Motor neuron (in vitro differentiated cells): ENCODE measurements around the gene CA7. TPM values are rescaled to one million over a fixed set of nuclear protein-coding genes. Genes with fewer than 3 reads are reported as not detected.
A peak's percentile ranks its signal among the peaks of the same experiment; 100 is the strongest.

Source experiments
- ATAC-seq, 8 experiments: fragments of 200-7000 bp; cut with Tn5 transposase; replicated peaks in 6 of 8; 2 replicates each; pipeline ENCODE4 v1.8.0; 2021; ENCODE audit warnings: mild to moderate bottlenecking in 8 of 8, moderate library complexity in 8 of 8
- H3K27ac ChIP-seq, 2 donors: fragments of 250-450 bp; sonication (Bioruptor Pico); 2 replicates each; pipeline ENCODE4 v1.9.0; 2021; ENCODE audit warnings: antibody characterized with exemption in 2 of 2, mild to moderate bottlenecking in 2 of 2, moderate library complexity in 1 of 2
- H3K4me1 ChIP-seq, 2 donors: fragments of 250-450 bp; sonication (Bioruptor Pico); replicated peaks in 1 of 2; 2 replicates each; pipeline ENCODE4 v1.6.1; 2021; ENCODE audit warnings: antibody characterized with exemption in 2 of 2, mild to moderate bottlenecking in 2 of 2, moderate library complexity in 1 of 2
- H3K4me3 ChIP-seq, 5 donors: fragments of 250-450 bp; sonication (Bioruptor Pico); 2 replicates each; pipeline ENCODE4 v1.9.0; 2021; ENCODE audit warnings: antibody characterized with exemption in 5 of 5, mild to moderate bottlenecking in 5 of 5, moderate library complexity in 4 of 5
- WGBS, 10 experiments: fragments of 450-650 bp; shearing (Covaris generic); methylation state at CpG; one replicate each; pipeline ENCODE4 v1.0.0; 2022; 5-methylcytosine and 5-hydroxymethylcytosine counted together
- in situ Hi-C, 9 experiments: fragments of 400-800 bp; cut with MboI; loops; one replicate each; pipeline ENCODE4 v1.15.0; 2021; ENCODE audit warnings: low sequenced_read_pairs in 9 of 9, low pct_unique_long_range_greater_than_20kb in 2 of 9; ENCODE audit not compliant: unreplicated experiment in 9 of 9
- total RNA-seq, 8 experiments: library from RNA; unstranded; fragments of 300-600 nt; gene quantifications; 2 replicates each; pipeline versions ENCODE4 v1.2.3 to v1.2.4, GENCODE V29; 2022

Gene CA7
- total RNA-seq, 8 experiments from 2014 or later, result 0.20 to 2.6 (median 0.42) TPM; not detected in 4

DNA sequence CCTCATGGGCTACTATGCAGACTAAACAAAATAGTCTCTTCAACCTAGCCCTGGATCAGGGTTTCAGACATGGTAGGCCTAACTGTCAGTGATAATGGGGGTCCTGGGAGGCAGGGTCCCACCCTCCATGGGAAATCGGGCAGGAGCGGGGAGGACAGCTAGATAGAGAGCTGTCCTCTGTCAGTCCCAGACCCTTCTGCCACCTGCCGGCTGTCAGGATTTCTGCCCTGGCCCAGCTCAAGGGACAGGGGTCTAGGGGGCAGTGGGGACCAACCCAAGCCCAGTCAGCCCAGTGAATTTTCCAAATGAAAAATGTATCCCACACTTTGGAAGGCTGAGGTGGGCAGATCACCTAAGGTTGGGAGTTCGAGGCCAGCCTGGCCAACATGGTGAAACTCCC lies 5.3 kb downstream of the CA7 start:
- Histone ChIP-seq H3K27ac (no peak overlapping the region), H3K4me1 (no peaks in the 10 kb centered on the region), H3K4me3 (no peak overlapping the region)
- no peak for ATAC-seq
- in situ Hi-C loops, result no loop called here
- WGBS, 10 experiments, result 83 to 90% methylated on average over 1 to 2 of the region's 4 CpGs; no CpG with 5 or more reads in 8 of the 10 experiments

DNA sequence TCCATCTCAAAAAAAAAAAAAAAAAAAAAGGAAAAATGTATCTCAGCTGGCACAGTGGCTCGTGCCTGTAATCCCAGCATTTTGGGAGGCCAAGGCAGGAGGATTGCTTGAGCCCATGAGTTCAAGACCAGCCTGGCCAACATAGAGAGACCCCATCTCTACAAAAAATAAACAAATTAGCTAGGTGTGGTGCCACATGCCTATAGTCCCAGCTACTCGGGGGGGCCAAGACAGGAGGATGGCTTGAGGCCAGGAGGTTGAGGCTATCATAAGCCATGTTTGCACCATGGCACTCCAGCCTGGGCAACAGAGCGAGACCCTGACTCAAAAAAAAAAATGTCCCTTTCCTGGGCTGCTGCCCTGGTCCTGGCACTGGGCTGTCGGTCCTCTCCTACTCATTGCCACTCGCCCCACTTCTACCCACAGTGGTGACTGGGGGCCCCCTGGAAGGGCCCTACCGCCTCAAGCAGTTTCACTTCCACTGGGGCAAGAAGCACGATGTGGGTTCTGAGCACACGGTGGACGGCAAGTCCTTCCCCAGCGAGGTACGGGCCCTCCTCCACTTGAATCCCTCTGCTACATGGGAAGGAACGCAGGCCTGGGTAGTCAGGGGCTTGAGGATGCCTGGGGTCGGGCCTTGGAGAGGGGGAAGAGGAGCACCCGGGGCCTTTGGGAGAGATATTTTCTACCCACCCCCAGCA lies 6.1 kb downstream of the CA7 start:
- in situ Hi-C loops, result loop anchor here in 5 of 9 experiments (25.0 kb wide), 2 partner anchors 238 to 438 kb away; partner anchors contain the start of gene CMTM3 (in 1 of the 5)
- WGBS, 10 experiments, result 70 to 100% (median 80%) methylated on average over 1 to 2 of the region's 14 CpGs; no CpG with 5 or more reads in 5 of the 10 experiments
- no peak for ATAC-seq
- no peak overlapping the region for H3K4me3 ChIP-seq
- no peaks in the 10 kb centered on the region for H3K4me1 ChIP-seq
- H3K27ac ChIP-seq, result no peak overlapping the region

DNA sequence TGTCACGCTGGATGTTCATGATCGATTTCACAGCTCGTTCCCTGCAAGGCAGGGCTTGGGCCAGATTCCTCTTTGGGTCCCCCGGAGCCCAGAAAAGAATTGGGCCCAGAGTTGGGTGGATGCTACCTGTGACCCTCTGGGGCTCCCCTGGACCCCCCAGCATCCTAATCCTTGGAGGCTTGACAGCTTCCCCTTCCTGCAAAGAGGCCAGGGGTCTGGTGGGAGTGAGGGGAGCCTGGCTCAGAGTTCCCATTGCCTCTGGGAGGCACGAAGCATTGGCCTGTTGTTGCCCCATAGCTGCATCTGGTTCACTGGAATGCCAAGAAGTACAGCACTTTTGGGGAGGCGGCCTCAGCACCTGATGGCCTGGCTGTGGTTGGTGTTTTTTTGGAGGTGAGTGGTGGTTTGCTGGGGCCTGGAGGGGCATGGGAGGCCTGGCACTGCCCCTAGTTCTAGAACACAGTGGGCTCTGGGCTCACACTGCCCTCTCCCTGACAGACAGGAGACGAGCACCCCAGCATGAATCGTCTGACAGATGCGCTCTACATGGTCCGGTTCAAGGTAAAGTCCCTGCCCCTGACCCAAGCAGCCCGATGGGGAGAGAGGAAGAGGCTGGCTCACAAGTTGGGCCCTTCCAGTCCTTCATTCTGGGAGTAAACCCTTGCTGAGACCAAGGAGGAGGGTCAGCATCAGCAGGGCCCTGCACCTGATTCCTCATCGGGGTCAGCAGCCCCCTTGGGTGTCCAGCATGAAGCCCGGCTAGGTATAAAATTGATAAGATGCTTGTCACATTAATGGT lies 7.2 kb downstream of the CA7 start:
- no peaks in the 10 kb centered on the region for H3K4me1 ChIP-seq
- H3K4me3 ChIP-seq, result no peak overlapping the region
- WGBS, 10 experiments, result 55 to 87% (median 75%) methylated on average over 3 to 9 of the region's 13 CpGs; no CpG with 5 or more reads in 2 of the 10 experiments
- ATAC-seq, result no peak
- no peak overlapping the region for H3K27ac ChIP-seq
- in situ Hi-C loops, result loop anchor here in 5 of 9 experiments (25.0 kb wide), 2 partner anchors 239 to 439 kb away; partner anchors contain the start of gene CMTM3 (in 1 of the 5)

DNA sequence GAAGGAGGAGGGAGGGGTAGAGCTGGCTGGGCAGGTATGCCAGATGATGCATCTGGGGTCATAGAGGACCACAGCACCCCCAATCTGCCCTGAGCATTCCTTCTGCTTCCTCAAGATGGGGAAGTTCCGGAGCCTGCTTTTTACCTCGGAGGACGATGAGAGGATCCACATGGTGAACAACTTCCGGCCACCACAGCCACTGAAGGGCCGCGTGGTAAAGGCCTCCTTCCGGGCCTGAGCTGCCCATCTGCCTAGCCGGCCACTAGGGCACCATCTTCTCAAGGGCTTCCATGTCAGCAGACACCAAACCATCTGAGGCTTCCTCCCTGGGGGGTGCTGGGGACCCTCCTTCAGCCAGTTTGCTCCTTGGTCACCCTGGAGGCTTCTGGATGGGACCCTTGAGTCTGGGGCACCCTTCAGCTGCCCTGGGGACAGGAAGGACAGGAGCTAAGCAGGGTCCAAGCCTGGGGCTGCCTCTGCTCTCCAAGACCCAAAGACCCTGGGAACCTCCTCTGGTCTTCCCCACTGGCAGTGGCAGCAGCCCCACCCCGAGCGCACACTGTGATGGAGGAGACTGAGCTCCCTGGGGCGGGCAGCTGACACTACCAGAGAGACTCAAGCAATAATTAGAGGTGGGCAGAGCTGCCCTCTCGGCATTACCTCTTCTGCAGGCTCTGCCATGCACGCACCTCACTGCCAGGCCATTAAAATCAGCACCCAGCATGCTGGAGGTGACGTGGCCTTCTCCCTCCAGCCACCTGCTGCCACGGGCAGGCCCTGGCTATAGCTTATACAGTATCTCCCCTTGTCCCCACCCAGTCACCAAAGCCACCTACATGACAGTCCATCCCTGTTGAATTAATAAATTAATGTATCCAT lies 9.3 kb downstream of the CA7 start:
- no peak overlapping the region for H3K27ac ChIP-seq
- no peaks in the 10 kb centered on the region for H3K4me1 ChIP-seq
- 60 to 94% (median 83%) methylated on average over 1 to 6 of the region's 15 CpGs; no CpG with 5 or more reads in 5 of the 10 experiments for WGBS, 10 experiments
- no peak for ATAC-seq
- in situ Hi-C loops, result loop anchor here in 5 of 9 experiments (25.0 kb wide), 2 partner anchors 241 to 441 kb away; partner anchors contain the start of gene CMTM3 (in 1 of the 5)
- no peak overlapping the region for H3K4me3 ChIP-seq

DNA sequence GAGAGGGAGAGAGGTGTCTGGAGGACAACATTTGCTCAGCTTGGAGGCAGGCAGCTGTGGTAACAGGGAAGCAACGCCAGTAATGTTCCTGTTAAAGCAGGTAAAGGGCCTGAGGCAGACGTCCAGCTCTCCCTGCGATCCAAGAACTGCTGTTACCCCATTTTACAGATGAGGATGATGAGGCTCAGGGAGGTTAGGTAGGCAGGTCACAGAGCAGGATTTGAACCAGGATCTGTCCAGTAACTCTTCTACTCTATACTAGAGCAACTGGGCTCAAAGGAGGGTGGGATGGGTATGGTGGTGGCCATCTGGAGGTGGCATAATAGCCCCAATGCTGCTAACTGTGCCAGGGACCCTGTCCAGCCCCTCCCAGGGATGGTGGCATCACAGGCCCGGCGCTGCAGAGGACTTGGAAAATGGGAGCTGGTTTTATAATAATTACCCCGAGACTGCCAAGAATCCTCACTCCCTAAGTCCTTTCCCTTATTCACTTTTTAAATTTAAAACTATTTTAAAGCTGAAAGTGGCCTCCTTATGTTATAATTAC lies 12.0 kb downstream of the CA7 start:
- in situ Hi-C loops, result loop anchor here in 5 of 9 experiments (25.0 kb wide), 2 partner anchors 244 to 444 kb away; partner anchors contain the start of gene CMTM3 (in 1 of the 5)
- no peaks in the 10 kb centered on the region for H3K4me1 ChIP-seq
- ATAC-seq, result no peak
- WGBS, 10 experiments, result 62 to 100% (median 78%) methylated on average over 1 to 5 of the region's 6 CpGs; no CpG with 5 or more reads in 4 of the 10 experiments
- H3K4me3 ChIP-seq, result no peak overlapping the region
- no peak overlapping the region for H3K27ac ChIP-seq

DNA sequence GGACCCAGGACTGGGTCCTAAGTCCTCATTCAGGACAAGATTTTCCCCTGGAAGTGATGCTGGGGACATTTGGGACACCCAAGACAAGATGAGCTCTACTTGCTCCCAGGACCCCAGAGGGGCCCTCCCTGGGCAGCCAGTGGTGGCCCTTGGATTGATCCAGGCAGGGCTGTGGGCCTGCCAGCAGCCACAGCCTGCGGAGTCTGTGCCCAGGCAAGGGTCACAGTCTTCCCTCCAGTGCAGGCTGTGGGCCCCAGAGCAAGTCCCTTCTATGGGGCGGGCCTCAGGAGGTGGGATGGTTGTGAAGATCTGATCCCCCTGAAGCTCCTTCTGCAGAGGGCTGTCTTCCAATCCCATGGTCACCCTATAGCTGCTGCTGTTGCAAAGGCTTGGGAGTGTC lies 12.6 kb downstream of the CA7 start:
- Histone ChIP-seq H3K27ac (no peak overlapping the region), H3K4me3 (no peak overlapping the region), H3K4me1 (no peaks in the 10 kb centered on the region)
- no peak for ATAC-seq
- WGBS, 10 experiments, result 57 to 88% (median 76%) methylated on average over 1 to 2 of the region's 2 CpGs; no CpG with 5 or more reads in 6 of the 10 experiments
- in situ Hi-C loops, result loop anchor here in 5 of 9 experiments (25.0 kb wide), 2 partner anchors 244 to 444 kb away; partner anchors contain the start of gene CMTM3 (in 1 of the 5)

DNA sequence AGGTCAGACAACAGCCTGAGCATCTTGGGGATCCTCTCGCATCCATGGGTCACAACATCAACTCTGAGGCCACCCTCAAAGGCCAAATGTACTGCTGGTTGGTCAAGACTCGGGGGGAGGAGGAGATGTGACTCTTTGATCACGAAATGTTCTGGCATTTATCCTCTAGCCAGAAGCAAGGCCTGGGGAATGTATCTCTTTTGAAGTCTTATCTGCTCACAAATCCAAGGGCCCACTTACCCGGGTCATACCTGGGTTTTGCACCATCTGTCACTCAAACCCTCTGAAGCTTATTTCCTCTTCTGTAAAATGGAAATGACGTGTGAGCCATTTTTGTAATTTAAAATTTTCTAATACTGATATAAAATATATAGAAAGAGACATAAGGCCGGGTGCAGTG lies 13.2 kb downstream of the CA7 start:
- no peak for ATAC-seq
- no peaks in the 10 kb centered on the region for H3K4me1 ChIP-seq
- no peak overlapping the region for H3K4me3 ChIP-seq
- in situ Hi-C loops, result loop anchor here in 5 of 9 experiments (25.0 kb wide), 2 partner anchors 245 to 445 kb away; partner anchors contain the start of gene CMTM3 (in 1 of the 5)
- no peak overlapping the region for H3K27ac ChIP-seq
- WGBS, 10 experiments, result 37 to 80% (median 59%) methylated on average over 1 to 4 of the region's 6 CpGs; no CpG with 5 or more reads in 2 of the 10 experiments

DNA sequence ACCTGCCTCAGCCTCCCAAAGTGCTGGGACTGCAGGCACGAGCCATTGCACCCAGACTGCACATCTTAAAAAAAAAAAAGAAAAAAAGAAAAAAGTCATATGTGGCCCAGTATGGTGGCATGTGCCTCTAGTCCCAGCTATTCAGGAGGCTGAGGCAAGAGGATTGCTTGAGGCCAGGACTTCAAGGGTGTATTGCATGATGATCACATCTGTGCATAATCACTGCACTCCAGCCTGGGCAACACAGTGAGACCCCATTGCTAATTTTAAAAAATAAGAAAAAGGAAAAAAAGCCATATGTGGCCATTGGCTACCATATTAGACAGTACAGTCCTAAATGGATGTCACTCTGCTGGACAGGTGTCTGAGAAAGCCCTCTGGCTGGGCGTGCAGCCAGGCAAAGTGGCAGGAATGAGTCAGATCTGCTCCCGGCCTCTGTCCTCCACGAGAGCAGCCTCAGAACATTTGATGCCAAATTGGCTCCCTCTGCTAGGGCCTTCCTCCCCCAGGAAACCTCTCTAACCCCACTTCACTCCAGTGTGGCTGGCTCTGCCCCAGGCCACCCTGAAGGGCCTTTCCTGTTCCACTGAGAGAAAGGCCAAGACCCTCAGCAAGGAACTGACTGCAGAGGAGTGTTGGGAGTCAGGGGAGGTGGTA lies 14.7 kb downstream of the CA7 start:
- ATAC-seq, result peak in 1 of 8 experiments; percentile 39
- Histone ChIP-seq H3K27ac (no peak overlapping the region), H3K4me3 (no peak overlapping the region), H3K4me1 (no peaks in the 10 kb centered on the region)
- in situ Hi-C loops, result loop anchor here in 5 of 9 experiments (25.0 kb wide), 2 partner anchors 247 to 447 kb away; partner anchors contain the start of gene CMTM3 (in 1 of the 5)
- 0 to 86% (median 67%) methylated on average over 1 to 4 of the region's 4 CpGs; no CpG with 5 or more reads in 3 of the 10 experiments for WGBS, 10 experiments

DNA sequence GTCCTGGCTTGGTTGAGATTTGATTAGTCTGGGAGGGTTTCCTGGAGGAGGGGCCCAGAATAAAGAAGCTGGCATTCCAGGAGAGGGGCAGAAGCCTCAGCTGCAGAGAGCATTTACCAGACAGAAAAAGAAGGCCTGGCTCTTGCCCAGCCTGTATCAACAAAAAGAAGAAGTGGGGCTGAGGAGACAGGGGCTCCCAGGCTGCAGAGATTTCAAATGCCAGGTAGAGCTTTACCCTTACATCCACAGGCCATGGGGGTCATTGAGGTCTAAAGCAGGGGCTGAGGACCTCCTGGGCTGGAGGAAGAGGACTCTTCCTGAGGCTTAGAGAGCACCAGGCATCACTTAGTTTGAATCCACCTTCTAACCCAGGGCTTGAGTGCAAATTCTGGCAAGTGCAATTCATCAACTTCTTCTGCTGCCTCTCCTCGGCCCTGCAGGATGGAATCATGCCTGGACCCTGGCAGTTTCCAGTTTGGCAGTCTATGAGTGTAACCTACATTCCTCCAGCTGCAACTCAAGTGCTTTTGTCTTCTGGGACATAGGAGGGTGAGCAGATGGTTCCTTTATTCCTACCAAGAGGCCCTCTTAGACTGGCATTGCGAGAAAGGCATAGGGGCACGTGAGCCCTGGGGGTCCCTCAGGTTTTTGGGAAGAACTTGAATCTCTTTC lies 15.3 kb downstream of the CA7 start:
- no peak for ATAC-seq
- Histone ChIP-seq H3K4me1 (no peaks in the 10 kb centered on the region), H3K4me3 (no peak overlapping the region), H3K27ac (no peak overlapping the region)
- in situ Hi-C loops, result loop anchor here in 6 of 9 experiments (10.0 to 25.0 kb wide), 3 partner anchors 247 to 455 kb away; partner anchors contain the start of gene CMTM3 (in 1 of the 6)
- WGBS, 10 experiments, result 20 to 86% (median 70%) methylated on average over 1 to 2 of the region's 3 CpGs; no CpG with 5 or more reads in 7 of the 10 experiments

DNA sequence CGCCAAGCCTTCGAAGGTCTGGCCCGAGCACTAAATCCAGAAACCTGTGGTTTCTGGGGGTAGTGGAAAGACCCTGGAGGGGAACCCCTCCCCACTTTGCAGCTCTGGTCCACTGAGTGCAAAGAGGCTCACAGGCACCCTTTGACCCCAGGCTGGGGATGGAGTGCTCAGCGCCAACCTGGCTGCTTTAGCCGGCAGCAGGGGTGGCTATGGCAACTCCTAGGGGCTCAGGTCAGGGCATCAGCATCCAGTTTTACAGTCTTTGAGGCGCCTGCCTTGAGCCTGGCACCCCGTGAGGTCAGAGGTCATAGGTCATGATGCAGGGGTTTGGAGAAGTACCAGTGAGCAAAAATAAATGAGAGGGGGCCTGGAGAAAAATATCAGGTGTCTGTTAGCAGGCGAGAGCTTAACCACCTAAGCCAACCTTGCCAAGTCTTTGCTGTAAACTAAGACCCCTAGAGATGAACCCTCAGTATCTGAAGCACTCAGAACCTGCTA lies 17.9 kb downstream of the CA7 start:
- no peak for ATAC-seq
- H3K4me3 ChIP-seq, result no peak overlapping the region
- H3K4me1 ChIP-seq, result no peaks in the 10 kb centered on the region
- no peak overlapping the region for H3K27ac ChIP-seq
- in situ Hi-C loops, result loop anchor here in 6 of 9 experiments (10.0 to 25.0 kb wide), 3 partner anchors 250 to 457 kb away; partner anchors contain the start of gene CMTM3 (in 1 of the 6)
- WGBS, 10 experiments, result 51 to 94% (median 82%) methylated on average over 1 to 5 of the region's 8 CpGs; no CpG with 5 or more reads in 4 of the 10 experiments

DNA sequence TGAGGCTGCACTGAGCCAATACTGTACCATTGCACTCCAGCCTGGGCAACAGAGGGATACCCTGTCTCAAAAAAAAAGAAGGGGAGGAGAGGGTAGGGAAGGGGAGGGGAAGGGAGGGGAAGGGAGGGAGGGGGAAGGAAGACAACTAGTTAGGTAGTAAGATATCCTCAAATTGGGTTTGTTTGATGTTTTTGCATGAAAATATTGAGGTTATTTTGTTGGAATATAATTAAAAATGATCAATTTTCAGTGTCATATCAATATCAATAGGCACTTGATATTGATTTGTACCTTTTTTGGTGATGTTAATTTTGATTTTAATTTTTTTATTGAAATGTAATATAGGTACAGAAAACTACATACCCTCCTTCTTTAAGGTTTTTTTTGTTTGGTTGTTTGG lies 19.5 kb downstream of the CA7 start:
- H3K4me1 ChIP-seq, result no peaks in the 10 kb centered on the region
- no peak for ATAC-seq
- H3K27ac ChIP-seq, result no peak overlapping the region
- no peak overlapping the region for H3K4me3 ChIP-seq
- in situ Hi-C loops, result loop anchor here in 6 of 9 experiments (10.0 to 25.0 kb wide), 3 partner anchors 251 to 459 kb away; partner anchors contain the start of gene CMTM3 (in 1 of the 6)
